Measurements from ENCODE around the gene IFNK. TPM values are rescaled to one million over a fixed set of nuclear protein-coding genes. Genes with fewer than 3 reads are reported as not detected.

The IFNK gene
- total RNA-seq, 1 donor = not detected

DNA sequence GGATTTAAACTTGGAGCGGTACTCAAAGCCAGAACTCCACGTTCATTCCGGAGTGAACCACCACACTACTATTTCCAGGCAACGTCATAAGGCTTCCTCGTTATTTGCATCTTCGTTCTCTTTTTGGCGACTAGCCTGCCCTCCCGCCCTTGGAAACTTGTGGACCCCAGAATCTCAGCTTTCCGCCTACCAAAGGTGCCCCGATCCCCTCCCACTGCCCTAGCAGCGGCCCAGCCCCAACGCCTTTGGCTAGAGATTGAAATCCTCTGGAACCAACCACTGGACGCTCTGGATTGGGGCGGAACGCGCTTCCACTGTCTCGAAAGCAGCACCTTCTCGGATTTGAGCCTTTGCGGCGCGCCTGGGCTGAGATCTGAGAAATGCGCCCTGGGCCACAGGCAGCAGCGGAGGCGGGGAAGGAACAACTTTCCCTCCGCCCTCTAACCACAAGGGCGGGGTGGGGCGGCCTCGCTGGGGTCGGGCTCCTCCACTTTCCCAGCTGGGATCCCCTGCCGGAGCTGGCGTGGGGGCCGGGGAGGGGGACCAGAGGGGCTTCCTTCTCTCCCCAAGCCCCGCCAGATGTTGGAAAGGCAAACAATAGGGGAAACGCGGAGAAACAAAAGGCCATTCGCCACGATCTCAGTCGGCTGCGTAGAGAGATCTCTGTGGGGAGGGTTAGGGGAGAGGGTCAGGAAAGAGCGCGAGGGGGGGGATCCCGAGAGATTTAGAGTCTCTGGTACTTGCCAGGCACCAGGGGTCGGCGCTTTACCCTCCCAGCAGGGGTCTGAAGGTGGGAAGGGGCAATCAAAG is 4.2 kb downstream of the IFNK start:
- no peaks in the 10 kb centered on the region for H3K9me3 ChIP-seq (ENCODE audit: low read depth, low read length)
- H3K27me3 ChIP-seq (ENCODE audit: insufficient read depth, low read length) = no peaks in the 10 kb centered on the region
- peaks cover 24% of the 10 kb centered on the region for H3K4me1 ChIP-seq (ENCODE audit: insufficient read depth, low read length)
- H3K4me3 ChIP-seq (ENCODE audit: low read length) = peak overlapping the region; percentile 53

DNA sequence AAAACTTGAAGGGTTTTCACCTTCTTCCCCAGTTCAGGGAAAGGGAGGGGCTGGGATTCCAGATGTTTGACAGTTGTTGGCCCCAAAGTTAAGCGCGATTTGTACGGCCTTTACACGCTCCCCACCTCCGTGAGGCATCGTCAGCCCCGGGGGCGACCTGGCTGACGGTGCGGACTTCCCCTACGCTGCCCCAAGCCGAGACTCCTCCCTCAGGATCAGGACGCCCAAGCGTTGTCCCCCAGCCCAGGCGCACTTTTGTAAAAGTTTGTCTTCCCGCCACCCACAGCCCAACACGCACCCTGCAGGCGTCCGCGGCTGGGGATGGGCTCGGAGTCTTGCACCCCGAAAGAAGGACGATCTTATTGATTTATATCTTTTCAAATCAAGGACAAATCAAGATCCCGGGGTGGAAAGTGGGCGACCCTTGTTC is 4.8 kb downstream of the IFNK start:
- no peaks in the 10 kb centered on the region for H3K27me3 ChIP-seq (ENCODE audit: insufficient read depth, low read length)
- peak overlapping the region; percentile 53 for H3K4me3 ChIP-seq (ENCODE audit: low read length)
- H3K9me3 ChIP-seq (ENCODE audit: low read depth, low read length) = no peaks in the 10 kb centered on the region
- peaks cover 24% of the 10 kb centered on the region for H3K4me1 ChIP-seq (ENCODE audit: insufficient read depth, low read length)

DNA sequence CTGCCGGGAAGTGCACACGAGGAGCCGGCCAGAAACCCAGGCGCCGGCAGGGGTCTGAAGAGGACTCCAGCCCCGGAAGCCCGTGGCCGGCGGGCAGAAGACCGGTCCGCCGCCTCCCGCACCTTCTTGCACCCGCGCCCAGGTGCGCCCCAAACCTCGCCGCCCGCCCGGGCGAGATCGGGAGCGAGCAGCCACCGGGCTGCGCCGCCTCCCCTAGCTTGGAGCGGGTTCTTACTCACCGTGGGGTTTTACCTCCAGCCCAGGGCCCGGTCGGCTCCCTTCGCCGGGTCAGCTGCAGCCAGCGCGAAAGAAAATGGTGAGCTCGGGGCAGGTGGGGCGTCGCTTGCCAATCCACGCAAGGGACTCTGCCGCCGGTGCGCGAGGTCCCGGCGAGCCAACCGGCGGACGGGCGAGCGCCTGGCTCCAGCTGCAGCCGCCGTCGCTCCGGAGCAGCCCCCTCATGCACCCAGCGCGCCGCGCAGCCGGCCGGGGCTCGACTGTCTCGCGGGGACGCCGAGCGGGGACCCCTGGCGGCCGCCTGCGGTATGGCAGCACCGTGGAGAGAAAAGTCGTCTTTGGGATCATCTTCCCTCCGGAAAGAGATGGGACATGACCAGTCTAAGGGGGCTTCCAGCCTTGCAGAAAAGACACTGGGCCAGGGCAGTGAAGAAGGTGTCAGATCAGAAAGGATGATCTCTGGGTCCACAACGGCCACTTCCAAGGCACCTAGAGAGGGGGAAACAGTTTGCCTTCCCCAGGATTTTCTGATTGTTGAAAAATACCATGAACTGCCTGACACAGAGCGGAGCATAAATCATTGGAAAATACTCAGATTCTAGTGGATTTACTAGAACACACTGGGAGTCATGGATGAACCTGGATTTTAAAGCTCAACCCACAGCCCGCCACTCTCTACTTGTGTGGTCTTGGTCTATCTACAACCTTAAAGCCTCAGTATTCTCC is 5.5 kb downstream of the IFNK start, which contains the start of gene MOB3B:
TSS of gene MOB3B (minus strand) at position 499 of the 963 bp plus-strand sequence. CDS start 74,264 bp downstream, outside the sequence.
- Histone ChIP-seq H3K27me3 (ENCODE audit: insufficient read depth, low read length) (no peaks in the 10 kb centered on the region), H3K4me3 (ENCODE audit: low read length) (peak within 1 kb of the TSS; percentile 53), H3K9me3 (ENCODE audit: low read depth, low read length) (no peaks in the 10 kb centered on the region), H3K4me1 (ENCODE audit: insufficient read depth, low read length) (peaks cover 29% of the 10 kb centered on the region)

- no peak overlapping the region for H3K4me3 ChIP-seq (ENCODE audit: low read length)
- no peaks in the 10 kb centered on the region for H3K27me3 ChIP-seq (ENCODE audit: insufficient read depth, low read length)
- H3K9me3 ChIP-seq (ENCODE audit: low read depth, low read length) = no peaks in the 10 kb centered on the region
- peaks cover 31% of the 10 kb centered on the region for H3K4me1 ChIP-seq (ENCODE audit: insufficient read depth, low read length)
Measured at GRCh38 chr9:27530915-27531755, 7.0 kb downstream of the IFNK start.

GRCh38 chr9:27532046-27532445 is 8.0 kb downstream of the IFNK start:
- no peaks in the 10 kb centered on the region for H3K27me3 ChIP-seq (ENCODE audit: insufficient read depth, low read length)

DNA sequence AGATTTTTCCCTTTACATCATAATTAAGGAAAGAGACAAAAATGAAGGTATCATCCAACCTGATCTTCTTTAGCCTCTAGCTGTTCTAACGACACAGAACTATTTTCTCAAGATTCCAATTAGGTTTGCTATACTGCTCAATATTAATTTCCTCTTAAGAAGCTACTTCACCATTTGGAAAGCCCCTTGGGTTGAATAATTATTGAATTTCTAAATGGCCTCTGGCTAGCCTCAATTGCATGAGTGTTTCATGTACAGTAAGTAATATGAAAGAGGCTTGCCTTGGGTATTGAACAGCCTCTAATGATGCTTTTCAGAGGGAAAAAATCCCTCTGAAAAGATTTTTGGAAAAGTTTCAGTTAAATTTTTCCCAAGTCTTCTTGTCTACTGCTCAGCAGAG is 9.2 kb downstream of the IFNK start:
- Histone ChIP-seq H3K4me1 (ENCODE audit: insufficient read depth, low read length) (peaks cover 27% of the 10 kb centered on the region), H3K27me3 (ENCODE audit: insufficient read depth, low read length) (no peaks in the 10 kb centered on the region), H3K9me3 (ENCODE audit: low read depth, low read length) (no peaks in the 10 kb centered on the region), H3K4me3 (ENCODE audit: low read length) (no peak overlapping the region)

More at GRCh38 chr9:27532046-27532445, 8.0 kb downstream of the IFNK start:
- H3K9me3 ChIP-seq (ENCODE audit: low read depth, low read length) = no peaks in the 10 kb centered on the region
- peaks cover 31% of the 10 kb centered on the region for H3K4me1 ChIP-seq (ENCODE audit: insufficient read depth, low read length)
- no peak overlapping the region for H3K4me3 ChIP-seq (ENCODE audit: low read length)

GRCh38 chr9:27534131-27534530 is 10.0 kb downstream of the IFNK start:
- Histone ChIP-seq H3K9me3 (ENCODE audit: low read depth, low read length) (no peaks in the 10 kb centered on the region), H3K27me3 (ENCODE audit: insufficient read depth, low read length) (no peaks in the 10 kb centered on the region), H3K4me1 (ENCODE audit: insufficient read depth, low read length) (peaks cover 21% of the 10 kb centered on the region), H3K4me3 (ENCODE audit: low read length) (no peak overlapping the region)

DNA sequence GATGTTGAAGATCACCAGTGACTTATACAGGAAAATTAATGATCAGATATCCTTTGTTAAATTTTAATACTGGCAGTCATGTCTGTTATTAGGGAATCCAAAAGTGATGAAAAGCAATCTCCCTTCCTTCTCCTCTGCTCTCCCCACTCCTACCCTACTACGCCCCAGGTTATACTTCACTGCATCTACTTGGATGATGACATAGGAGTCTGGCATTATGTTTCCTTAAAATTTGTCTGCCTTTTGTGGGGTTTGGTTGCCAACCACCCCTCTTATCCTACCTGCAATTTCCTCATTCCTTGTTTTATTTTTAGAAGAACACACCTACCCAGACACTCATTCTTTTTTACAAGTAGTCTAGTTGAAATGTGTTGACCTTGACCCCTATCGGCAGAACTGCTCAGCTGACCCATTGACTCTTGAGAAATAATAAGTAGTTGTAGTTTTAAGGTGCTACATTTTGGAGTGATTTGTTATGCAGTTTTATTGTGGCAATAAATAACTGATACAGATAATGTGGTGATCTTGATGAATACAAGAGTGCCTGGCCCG is 10.6 kb downstream of the IFNK start:
- peaks cover 17% of the 10 kb centered on the region for H3K4me1 ChIP-seq (ENCODE audit: insufficient read depth, low read length)
- H3K27me3 ChIP-seq (ENCODE audit: insufficient read depth, low read length) = no peaks in the 10 kb centered on the region
- H3K9me3 ChIP-seq (ENCODE audit: low read depth, low read length) = no peaks in the 10 kb centered on the region
- no peak overlapping the region for H3K4me3 ChIP-seq (ENCODE audit: low read length)

- Histone ChIP-seq H3K4me3 (ENCODE audit: low read length) (no peak overlapping the region), H3K27me3 (ENCODE audit: insufficient read depth, low read length) (no peaks in the 10 kb centered on the region), H3K4me1 (ENCODE audit: insufficient read depth, low read length) (peaks cover 23% of the 10 kb centered on the region), H3K9me3 (ENCODE audit: low read depth, low read length) (no peaks in the 10 kb centered on the region)
Measured at GRCh38 chr9:27535701-27536118, 11.6 kb downstream of the IFNK start.

DNA sequence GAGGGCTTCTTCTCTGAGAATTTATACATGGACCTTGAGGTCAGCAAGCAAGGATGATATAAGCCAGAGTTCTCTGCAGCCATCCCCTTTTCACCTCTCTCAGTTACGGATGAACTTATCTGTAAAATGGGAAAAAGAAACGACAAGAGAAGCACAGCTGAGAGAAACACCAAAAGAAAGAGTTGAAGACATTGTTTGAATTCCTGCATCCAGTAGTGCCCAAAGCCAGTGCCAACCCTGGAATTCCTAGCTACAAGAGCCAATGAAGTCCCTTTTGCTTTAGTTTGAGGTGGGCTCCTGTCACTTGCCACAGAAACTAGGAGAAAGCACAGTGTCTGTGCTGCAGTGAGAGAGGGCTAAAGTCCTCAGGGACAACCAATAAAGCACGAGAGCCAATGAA is 12.1 kb downstream of the IFNK start:
- Histone ChIP-seq H3K27me3 (ENCODE audit: insufficient read depth, low read length) (no peaks in the 10 kb centered on the region), H3K4me1 (ENCODE audit: insufficient read depth, low read length) (peaks cover 23% of the 10 kb centered on the region), H3K4me3 (ENCODE audit: low read length) (no peak overlapping the region), H3K9me3 (ENCODE audit: low read depth, low read length) (no peaks in the 10 kb centered on the region)

GRCh38 chr9:27537027-27537435 is 12.9 kb downstream of the IFNK start:
- Histone ChIP-seq H3K4me1 (ENCODE audit: insufficient read depth, low read length) (peaks cover 23% of the 10 kb centered on the region), H3K4me3 (ENCODE audit: low read length) (no peak overlapping the region), H3K9me3 (ENCODE audit: low read depth, low read length) (no peaks in the 10 kb centered on the region), H3K27me3 (ENCODE audit: insufficient read depth, low read length) (no peaks in the 10 kb centered on the region)

DNA sequence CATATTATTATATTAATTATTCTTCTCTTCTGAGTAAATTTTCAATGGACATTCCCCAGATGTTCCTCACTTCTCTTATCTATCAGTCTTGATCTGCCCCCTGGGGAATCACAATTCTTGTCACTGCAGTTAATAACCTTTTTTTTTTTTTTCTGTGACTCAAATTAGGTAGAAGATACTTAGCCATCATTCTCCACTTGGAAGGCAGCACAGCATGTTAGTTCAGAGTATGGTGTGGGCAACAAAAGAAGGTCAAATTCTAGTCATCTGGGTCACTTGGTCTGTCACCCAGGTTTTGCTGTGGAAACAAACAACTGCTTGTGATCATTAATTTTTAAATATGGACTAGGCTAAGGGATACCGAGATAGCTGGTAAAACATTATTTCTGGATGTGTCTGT is 13.7 kb downstream of the IFNK start:
- no peaks in the 10 kb centered on the region for H3K27me3 ChIP-seq (ENCODE audit: insufficient read depth, low read length)
- H3K4me3 ChIP-seq (ENCODE audit: low read length) = no peak overlapping the region
- H3K9me3 ChIP-seq (ENCODE audit: low read depth, low read length) = no peaks in the 10 kb centered on the region
- peaks cover 18% of the 10 kb centered on the region for H3K4me1 ChIP-seq (ENCODE audit: insufficient read depth, low read length)

DNA sequence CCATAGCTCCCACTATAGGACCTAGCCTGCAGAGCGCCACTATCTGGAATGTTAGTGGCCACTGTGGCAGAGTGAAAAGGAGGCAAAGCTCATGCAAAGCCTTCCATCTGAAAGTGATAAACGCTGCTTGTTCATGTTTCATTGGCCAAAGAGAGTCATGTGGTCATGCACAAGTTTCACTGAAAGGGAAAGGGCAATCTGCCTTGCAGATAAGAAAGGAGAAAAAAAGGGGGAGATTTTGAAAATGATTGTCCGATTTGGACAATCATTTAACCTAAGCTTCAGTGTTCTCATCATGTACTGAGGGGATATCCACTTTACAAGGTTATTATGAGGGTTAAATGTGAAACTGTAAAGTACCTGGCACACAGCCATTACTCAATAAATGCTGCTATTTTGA is 14.6 kb downstream of the IFNK start:
- H3K27me3 ChIP-seq (ENCODE audit: insufficient read depth, low read length) = no peaks in the 10 kb centered on the region
- H3K4me1 ChIP-seq (ENCODE audit: insufficient read depth, low read length) = peaks cover 18% of the 10 kb centered on the region
- no peak overlapping the region for H3K4me3 ChIP-seq (ENCODE audit: low read length)
- H3K9me3 ChIP-seq (ENCODE audit: low read depth, low read length) = no peaks in the 10 kb centered on the region

Data from mononuclear cell (primary cell).